Measurements from ENCODE around the gene AQP6. TPM values are rescaled to one million over a fixed set of nuclear protein-coding genes. Genes with fewer than 3 reads are reported as not detected.
A peak's percentile ranks its signal among the peaks of the same experiment; 100 is the strongest.

Gene AQP6
- total RNA-seq, 1 experiment from 2014 or later: 0.09 TPM

GRCh38 chr12:49975318-49975761 lies 2.6 kb downstream of the AQP6 start:
- no peaks in the 10 kb centered on the region; the same call in 1 of the 2 replicates for H3K27me3 ChIP-seq (ENCODE audit: insufficient read depth, low read length)
- H4K8ac ChIP-seq (replicated peaks; ENCODE audit: insufficient read length, low read depth, low read length): no peak overlapping the region
- H2BK15ac ChIP-seq (ENCODE audit: low read depth, low read length): no peak overlapping the region
- H4K5ac ChIP-seq (ENCODE audit: insufficient read length, low read depth, low read length): no peak overlapping the region
- Mint-ChIP-seq H3K36me3 (ENCODE audit: insufficient read depth in 1 of 3, low read depth in 3 of 3) (no peaks in the 10 kb centered on the region), H3K9me3 (no peaks in the 10 kb centered on the region), H3K4me1 (peaks cover 17 to 30% of the 10 kb centered on the region in 2 experiments), H3K4me3 (no peak overlapping the region; a peak in 1 of 5 replicates), H3K27me3 (ENCODE audit: low read depth) (peaks cover 3% of the 10 kb centered on the region; the same call in 1 of the 2 replicates), H3K27ac (no peak overlapping the region)
- H2BK20ac ChIP-seq (ENCODE audit: low read depth, low read length, poor library complexity, severe bottlenecking): no peak overlapping the region
- no peak overlapping the region for H3T11ph ChIP-seq (ENCODE audit: low read length)
- no peak overlapping the region for H4K91ac ChIP-seq (ENCODE audit: insufficient read length, low read depth, low read length)
- H2AK5ac ChIP-seq (ENCODE audit: insufficient read length, low read length): no peak overlapping the region
- H3K56ac ChIP-seq (ENCODE audit: insufficient read length, low read depth, low read length): no peak overlapping the region
- H3K23ac ChIP-seq (ENCODE audit: insufficient read length, low read depth, low read length): no peak overlapping the region
- no peak overlapping the region for H3K9ac ChIP-seq (ENCODE audit: extremely low read depth, insufficient read length, low read length)
- peak; percentile 61 for DNase-seq
- H2BK12ac ChIP-seq (ENCODE audit: insufficient read length, low read depth, low read length): no peak overlapping the region
- no peak overlapping the region for H2BK120ac ChIP-seq (ENCODE audit: low read depth, low read length, poor library complexity, severe bottlenecking)
- H3K4ac ChIP-seq (ENCODE audit: low read depth, low read length): no peak overlapping the region
- no peak overlapping the region for H2BK5ac ChIP-seq (ENCODE audit: insufficient read length, low read length)
- H3K79me2 ChIP-seq (ENCODE audit: insufficient read depth, low read length): no peaks in the 10 kb centered on the region
- no peaks in the 10 kb centered on the region for H4K20me1 ChIP-seq (ENCODE audit: control insufficient read depth, insufficient read depth, insufficient read length)
- no peak overlapping the region for H3K18ac ChIP-seq (ENCODE audit: insufficient read length, low read depth, low read length)
- no peak overlapping the region for H2AFZ ChIP-seq (ENCODE audit: low read length)
- no peak overlapping the region for H3K4me2 ChIP-seq (ENCODE audit: insufficient read depth, insufficient read length, low read length)
- no peak overlapping the region for H3K14ac ChIP-seq (ENCODE audit: insufficient read depth, low read length)
- no peaks in the 10 kb centered on the region for H3K79me1 ChIP-seq (ENCODE audit: insufficient read depth, low read depth, low read length, poor library complexity, severe bottlenecking)
- H3K4me1 ChIP-seq (ENCODE audit: insufficient read depth, low read length): no peaks in the 10 kb centered on the region
- H3K27ac ChIP-seq (ENCODE audit: insufficient read length, low read depth, low read length): no peak overlapping the region
- H3K9me3 ChIP-seq (ENCODE audit: control insufficient read depth, low read depth, low read length): no peaks in the 10 kb centered on the region
- H3K23me2 ChIP-seq (ENCODE audit: insufficient read length, low read depth, low read length, poor library complexity, severe bottlenecking): no peaks in the 10 kb centered on the region
- TF ChIP-seq, protein P1, sequence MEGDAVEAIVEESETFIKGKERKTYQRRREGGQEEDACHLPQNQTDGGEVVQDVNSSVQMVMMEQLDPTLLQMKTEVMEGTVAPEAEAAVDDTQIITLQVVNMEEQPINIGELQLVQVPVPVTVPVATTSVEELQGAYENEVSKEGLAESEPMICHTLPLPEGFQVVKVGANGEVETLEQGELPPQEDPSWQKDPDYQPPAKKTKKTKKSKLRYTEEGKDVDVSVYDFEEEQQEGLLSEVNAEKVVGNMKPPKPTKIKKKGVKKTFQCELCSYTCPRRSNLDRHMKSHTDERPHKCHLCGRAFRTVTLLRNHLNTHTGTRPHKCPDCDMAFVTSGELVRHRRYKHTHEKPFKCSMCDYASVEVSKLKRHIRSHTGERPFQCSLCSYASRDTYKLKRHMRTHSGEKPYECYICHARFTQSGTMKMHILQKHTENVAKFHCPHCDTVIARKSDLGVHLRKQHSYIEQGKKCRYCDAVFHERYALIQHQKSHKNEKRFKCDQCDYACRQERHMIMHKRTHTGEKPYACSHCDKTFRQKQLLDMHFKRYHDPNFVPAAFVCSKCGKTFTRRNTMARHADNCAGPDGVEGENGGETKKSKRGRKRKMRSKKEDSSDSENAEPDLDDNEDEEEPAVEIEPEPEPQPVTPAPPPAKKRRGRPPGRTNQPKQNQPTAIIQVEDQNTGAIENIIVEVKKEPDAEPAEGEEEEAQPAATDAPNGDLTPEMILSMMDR (conservative IDR thresholded peaks at IDR 0.05): no peak
- WGBS (ENCODE audit: extremely low coverage, insufficient read length, low lambda C conversion rate): no CpG with 5 or more reads among the region's 17 CpGs

Data from H9 (cell line).